Nephron progenitor cell (in vitro differentiated cells): ENCODE measurements around the gene DFFB.

Source experiments
- DNase-seq: peaks from one replicate; pipeline ENCODE4 v3.0.0; 2021
- H3K27ac Mint-ChIP-seq: 2 replicates; pipeline ENCODE4 v1.8.0; 2021; ENCODE audit warnings: mild to moderate bottlenecking, moderate library complexity, mixed read lengths
- H3K27me3 Mint-ChIP-seq: 2 replicates; pipeline ENCODE4 v1.8.0; 2021; ENCODE audit warnings: mild to moderate bottlenecking, low read depth, mixed read lengths; ENCODE audit not compliant: poor library complexity
- H3K36me3 Mint-ChIP-seq: 2 replicates; pipeline ENCODE4 v1.8.0; 2021; ENCODE audit warnings: low read depth, mixed read lengths
- H3K4me1 Mint-ChIP-seq: 2 replicates; pipeline ENCODE4 v1.8.0; 2021; ENCODE audit warnings: mixed read lengths
- H3K4me3 Mint-ChIP-seq: 2 replicates; pipeline ENCODE4 v1.8.0; 2021; ENCODE audit warnings: mild to moderate bottlenecking, moderate library complexity, mixed read lengths
- H3K9me3 Mint-ChIP-seq: 2 replicates; pipeline ENCODE4 v1.8.0; 2021; ENCODE audit warnings: mild to moderate bottlenecking, moderate library complexity, mixed read lengths
- TF ChIP-seq, protein P1 (sequence below): fragments of 200-600 bp; sonication (generic); IDR thresholded peaks from 2 replicates; pipeline ENCODE4 v1.5.0; 2021; ENCODE audit warnings: antibody characterized with exemption

Gene DFFB

DNA sequence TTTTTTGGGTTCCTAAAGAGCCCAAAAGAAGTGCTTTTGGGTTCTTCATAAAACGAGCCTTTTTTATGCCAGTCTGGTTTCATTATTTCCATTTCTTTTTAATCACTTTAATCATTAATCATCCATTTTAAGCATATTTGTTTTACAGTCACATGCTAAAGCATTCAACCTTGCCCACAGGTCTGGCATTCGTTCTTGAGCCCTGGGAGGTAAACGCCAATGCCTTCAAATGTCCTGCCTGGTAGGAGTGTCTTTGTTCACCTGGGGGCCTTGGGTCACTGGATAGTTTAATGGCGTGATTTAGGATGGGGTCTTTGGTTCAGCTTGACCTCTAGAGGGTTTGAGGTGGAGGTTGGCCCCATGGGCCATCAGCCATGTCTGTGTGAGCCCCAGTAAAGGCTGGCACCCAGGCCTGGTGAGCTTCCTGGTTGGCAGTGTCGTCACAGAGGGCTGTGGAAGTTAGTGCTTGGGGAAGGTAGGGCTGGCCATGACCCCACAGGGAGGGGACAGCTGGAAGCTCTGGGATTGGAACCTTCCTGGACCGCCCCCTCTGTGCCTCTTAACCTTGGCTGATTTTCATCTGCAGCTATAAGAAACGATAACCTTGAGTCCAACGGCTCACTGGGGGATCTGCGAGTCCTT, 22.6 kb downstream of the DFFB start:
- H3K4me3 Mint-ChIP-seq, result no peak overlapping the region
- H3K4me1 Mint-ChIP-seq, result no peaks in the 10 kb centered on the region
- H3K9me3 Mint-ChIP-seq, result peaks cover 19% of the 10 kb centered on the region
- no peaks in the 10 kb centered on the region for H3K27me3 Mint-ChIP-seq
- TF ChIP-seq, protein P1, sequence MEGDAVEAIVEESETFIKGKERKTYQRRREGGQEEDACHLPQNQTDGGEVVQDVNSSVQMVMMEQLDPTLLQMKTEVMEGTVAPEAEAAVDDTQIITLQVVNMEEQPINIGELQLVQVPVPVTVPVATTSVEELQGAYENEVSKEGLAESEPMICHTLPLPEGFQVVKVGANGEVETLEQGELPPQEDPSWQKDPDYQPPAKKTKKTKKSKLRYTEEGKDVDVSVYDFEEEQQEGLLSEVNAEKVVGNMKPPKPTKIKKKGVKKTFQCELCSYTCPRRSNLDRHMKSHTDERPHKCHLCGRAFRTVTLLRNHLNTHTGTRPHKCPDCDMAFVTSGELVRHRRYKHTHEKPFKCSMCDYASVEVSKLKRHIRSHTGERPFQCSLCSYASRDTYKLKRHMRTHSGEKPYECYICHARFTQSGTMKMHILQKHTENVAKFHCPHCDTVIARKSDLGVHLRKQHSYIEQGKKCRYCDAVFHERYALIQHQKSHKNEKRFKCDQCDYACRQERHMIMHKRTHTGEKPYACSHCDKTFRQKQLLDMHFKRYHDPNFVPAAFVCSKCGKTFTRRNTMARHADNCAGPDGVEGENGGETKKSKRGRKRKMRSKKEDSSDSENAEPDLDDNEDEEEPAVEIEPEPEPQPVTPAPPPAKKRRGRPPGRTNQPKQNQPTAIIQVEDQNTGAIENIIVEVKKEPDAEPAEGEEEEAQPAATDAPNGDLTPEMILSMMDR, result no peak
- DNase-seq, result no peak
- H3K36me3 Mint-ChIP-seq, result peaks cover 76% of the 10 kb centered on the region
- H3K27ac Mint-ChIP-seq, result no peak overlapping the region

DNA sequence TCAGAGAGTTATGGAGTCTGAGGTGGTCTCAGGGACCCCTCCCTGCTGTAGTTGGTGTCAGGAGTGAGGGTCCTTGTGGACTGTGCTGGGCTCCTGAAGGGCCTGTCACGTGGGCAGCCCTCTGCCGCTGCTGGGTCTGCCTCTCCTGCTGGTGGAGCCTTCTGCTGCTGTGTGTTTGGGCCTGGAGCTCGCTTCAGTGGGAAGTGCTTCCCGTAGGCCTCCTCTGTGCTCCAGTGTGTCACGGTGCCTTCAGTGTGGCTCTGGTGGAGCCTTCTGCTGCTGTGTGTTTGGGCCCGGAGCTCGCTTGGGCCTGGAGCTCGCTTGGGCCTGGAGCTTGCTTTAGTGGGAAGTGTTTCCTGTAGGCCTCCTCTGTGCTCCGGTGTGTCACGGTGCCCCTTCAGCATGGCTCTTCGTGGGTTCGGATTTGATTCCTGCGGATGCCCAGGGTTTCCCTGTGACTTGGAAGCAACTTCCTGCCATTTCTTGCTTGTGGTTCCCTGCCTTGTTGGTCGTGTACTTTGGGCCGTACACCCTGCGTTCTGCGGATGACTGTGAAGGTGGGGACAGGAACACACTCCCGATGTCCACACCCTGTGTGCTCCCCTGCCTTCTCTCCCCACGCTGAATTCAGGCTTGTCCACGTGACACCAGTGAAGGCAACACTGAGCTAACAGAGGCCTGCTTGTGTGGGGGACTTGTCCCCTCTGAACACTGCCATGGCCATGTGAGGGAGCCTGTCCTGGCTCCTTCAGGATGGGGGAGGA, 23.3 kb downstream of the DFFB start:
- H3K27ac Mint-ChIP-seq, result no peak overlapping the region
- no peaks in the 10 kb centered on the region for H3K4me1 Mint-ChIP-seq
- peaks cover 19% of the 10 kb centered on the region for H3K9me3 Mint-ChIP-seq
- H3K27me3 Mint-ChIP-seq, result no peaks in the 10 kb centered on the region
- H3K4me3 Mint-ChIP-seq, result no peak overlapping the region
- TF ChIP-seq, protein P1, result no peak
- H3K36me3 Mint-ChIP-seq, result peaks cover 71% of the 10 kb centered on the region
- no peak for DNase-seq

DNA sequence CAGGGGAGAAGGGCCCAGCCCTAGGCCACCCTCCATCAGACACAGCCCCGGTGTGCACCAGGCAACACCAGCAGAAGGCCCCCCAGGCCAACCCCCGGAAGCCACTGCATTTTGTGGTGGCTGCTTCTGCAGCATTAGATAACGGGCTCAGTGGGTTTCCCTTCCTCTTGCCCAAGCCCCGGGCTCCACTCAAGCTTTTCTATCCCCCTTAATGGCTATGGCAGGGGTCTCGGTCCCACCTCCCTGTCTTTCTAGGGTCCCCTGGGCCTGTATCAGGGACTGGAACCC, 23.9 kb downstream of the DFFB start:
- Mint-ChIP-seq H3K36me3 (peaks cover 65% of the 10 kb centered on the region), H3K4me1 (no peaks in the 10 kb centered on the region), H3K4me3 (no peak overlapping the region), H3K27ac (peak overlapping the region; percentile 59), H3K9me3 (peaks cover 19% of the 10 kb centered on the region), H3K27me3 (no peaks in the 10 kb centered on the region)
- no peak for DNase-seq
- TF ChIP-seq, protein P1, result no peak

DNA sequence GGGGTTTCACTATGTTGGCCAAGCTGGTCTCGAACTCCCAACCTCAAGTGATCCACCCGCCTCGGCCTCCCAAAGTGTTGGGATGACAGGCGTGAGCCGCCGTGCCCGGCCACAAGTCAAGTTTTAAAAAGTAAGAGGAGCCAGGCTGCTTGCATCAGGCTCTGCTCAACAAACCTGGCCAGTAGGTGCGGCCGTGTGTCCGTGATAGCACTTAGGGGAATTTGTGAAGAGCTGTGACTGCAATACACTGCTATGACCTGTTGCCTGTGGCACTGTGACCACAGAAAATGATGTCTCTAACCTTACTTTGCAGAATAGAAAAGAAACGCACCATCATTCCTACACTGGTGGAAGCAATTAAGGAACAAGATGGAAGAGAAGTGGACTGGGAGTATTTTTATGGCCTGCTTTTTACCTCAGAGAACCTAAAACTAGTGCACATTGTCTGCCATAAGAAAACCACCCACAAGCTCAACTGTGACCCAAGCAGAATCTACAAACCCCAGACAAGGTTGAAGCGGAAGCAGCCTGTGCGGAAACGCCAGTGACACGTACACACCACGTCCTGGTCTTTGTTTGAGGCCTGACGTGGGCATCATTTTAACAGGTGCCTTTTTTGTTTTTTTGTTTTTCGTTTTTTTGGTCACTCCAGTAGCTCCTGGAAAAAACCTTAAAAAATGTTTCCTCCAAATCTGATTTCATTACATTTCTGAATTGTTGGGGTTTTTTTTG, 26.1 kb downstream of the DFFB start:
- Mint-ChIP-seq H3K4me1 (no peaks in the 10 kb centered on the region), H3K36me3 (peaks cover 55% of the 10 kb centered on the region), H3K4me3 (no peak overlapping the region), H3K27ac (no peak overlapping the region), H3K9me3 (peaks cover 17% of the 10 kb centered on the region), H3K27me3 (no peaks in the 10 kb centered on the region)
- DNase-seq, result no peak
- TF ChIP-seq, protein P1, result no peak

DNA sequence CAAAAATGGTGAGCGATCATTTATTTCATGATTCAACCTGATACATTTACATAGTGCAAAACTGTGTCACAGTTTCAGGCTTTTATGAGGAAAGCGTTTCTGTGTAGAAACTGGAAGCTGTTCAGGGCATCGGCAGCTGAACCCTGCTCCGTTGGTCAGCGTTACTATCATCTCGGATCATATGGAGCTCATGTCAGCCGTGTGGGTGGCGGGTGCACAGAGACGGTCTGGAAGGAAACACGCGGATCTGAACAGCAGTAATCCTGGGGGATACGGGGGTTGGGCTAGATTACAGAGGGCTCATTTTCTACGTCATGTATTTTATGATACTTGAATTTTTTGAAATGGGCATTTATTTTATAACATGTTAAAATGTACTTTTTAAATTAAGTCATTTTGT, 27.7 kb downstream of the DFFB start:
- DNase-seq, result no peak
- H3K4me3 Mint-ChIP-seq, result no peak overlapping the region
- TF ChIP-seq, protein P1, result no peak
- H3K27ac Mint-ChIP-seq, result no peak overlapping the region
- H3K36me3 Mint-ChIP-seq, result peaks cover 49% of the 10 kb centered on the region
- H3K4me1 Mint-ChIP-seq, result no peaks in the 10 kb centered on the region
- H3K9me3 Mint-ChIP-seq, result peaks cover 1% of the 10 kb centered on the region
- no peaks in the 10 kb centered on the region for H3K27me3 Mint-ChIP-seq
